Activated B cell treated with CpG ODN at 0.5 μM for 24 hours (primary cell): ENCODE measurements around the gene PPM1H. TPM values are rescaled to one million over a fixed set of nuclear protein-coding genes. Genes with fewer than 3 reads are reported as not detected.

Source experiments
- ATAC-seq: fragments of 200-7000 bp; cut with Tn5 transposase; one replicate; pipeline ENCODE4 v1.10.0; 2021; ENCODE audit warnings: low read depth, mild to moderate bottlenecking, moderate library complexity
- CTCF ChIA-PET: fragments of 350-600 bp; sonication (Branson Sonifier 250); formaldehyde crosslinking; loops from one replicate; lab custom pipeline; 2021; ENCODE audit warnings: antibody characterized with exemption; lab: Charles Lee
- POLR2A ChIA-PET: fragments of 350-600 bp; sonication (Branson Sonifier 250); formaldehyde crosslinking; loops from one replicate; lab custom pipeline; 2021; ENCODE audit warnings: antibody characterized with exemption; lab: Charles Lee
- DNase-seq: peaks from one replicate; pipeline ENCODE4 v3.0.0; 2022
- H3K27ac Mint-ChIP-seq: one replicate; pipeline ENCODE4 v1.8.0; 2020; ENCODE audit warnings: mixed read lengths
- H3K27me3 Mint-ChIP-seq: one replicate; pipeline ENCODE4 v1.8.0; 2021; ENCODE audit warnings: mixed read lengths
- H3K36me3 Mint-ChIP-seq: one replicate; pipeline ENCODE4 v1.8.0; 2021; ENCODE audit warnings: low read depth, mixed read lengths
- H3K4me1 Mint-ChIP-seq: one replicate; pipeline ENCODE4 v1.8.0; 2021; ENCODE audit warnings: mixed read lengths
- H3K4me3 Mint-ChIP-seq: one replicate; pipeline ENCODE4 v1.8.0; 2020; ENCODE audit warnings: mild to moderate bottlenecking, mixed read lengths
- H3K9me3 Mint-ChIP-seq: one replicate; pipeline ENCODE4 v1.8.0; 2020; ENCODE audit warnings: mixed read lengths
- intact Hi-C: fragments of 100-400 bp; cut with micrococcal nuclease; formaldehyde crosslinking; loops from one replicate; pipeline ENCODE4 v1.15.1; 2024
- total RNA-seq: library from RNA; stranded (reverse); gene quantifications from 2 replicates; pipeline ENCODE4 v1.2.3, GENCODE V29; 2022
- TF ChIP-seq, protein P1 (sequence below): fragments of 200-600 bp; IDR thresholded peaks from one replicate; pipeline ENCODE4 v1.8.0; 2022; ENCODE audit warnings: antibody characterized with exemption, mild to moderate bottlenecking

Gene PPM1H
- total RNA-seq, 1 donor from 2014 or later = not detected

DNA sequence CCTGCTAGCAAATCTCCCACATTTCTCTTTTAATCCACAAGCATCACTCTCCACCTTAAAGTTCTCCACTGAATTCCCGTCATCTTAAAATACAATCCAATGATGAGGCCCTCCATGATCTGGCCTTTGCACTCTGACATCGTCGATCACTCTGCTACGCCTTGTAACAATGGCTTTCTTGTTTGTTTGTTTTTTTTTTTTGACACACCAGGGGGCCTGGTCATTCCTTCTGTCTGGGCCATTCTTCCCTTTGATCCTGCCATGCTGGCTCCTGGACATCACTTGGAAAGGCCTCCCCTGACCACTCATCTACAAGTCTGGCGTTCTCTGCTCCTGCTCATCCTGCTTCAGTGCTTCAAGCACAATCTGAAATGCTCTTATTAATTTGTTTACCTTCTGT lies 233.5 kb downstream of the PPM1H start:
- POLR2A ChIA-PET = no interaction called here
- ATAC-seq (no peak), DNase-seq (no peak)
- TF ChIP-seq, protein P1, sequence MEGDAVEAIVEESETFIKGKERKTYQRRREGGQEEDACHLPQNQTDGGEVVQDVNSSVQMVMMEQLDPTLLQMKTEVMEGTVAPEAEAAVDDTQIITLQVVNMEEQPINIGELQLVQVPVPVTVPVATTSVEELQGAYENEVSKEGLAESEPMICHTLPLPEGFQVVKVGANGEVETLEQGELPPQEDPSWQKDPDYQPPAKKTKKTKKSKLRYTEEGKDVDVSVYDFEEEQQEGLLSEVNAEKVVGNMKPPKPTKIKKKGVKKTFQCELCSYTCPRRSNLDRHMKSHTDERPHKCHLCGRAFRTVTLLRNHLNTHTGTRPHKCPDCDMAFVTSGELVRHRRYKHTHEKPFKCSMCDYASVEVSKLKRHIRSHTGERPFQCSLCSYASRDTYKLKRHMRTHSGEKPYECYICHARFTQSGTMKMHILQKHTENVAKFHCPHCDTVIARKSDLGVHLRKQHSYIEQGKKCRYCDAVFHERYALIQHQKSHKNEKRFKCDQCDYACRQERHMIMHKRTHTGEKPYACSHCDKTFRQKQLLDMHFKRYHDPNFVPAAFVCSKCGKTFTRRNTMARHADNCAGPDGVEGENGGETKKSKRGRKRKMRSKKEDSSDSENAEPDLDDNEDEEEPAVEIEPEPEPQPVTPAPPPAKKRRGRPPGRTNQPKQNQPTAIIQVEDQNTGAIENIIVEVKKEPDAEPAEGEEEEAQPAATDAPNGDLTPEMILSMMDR = no peak
- CTCF ChIA-PET = no interaction called here
- no peaks in the 10 kb centered on the region for H3K4me1 Mint-ChIP-seq
- intact Hi-C loops = no loop called here
- no peaks in the 10 kb centered on the region for H3K9me3 Mint-ChIP-seq
- no peak overlapping the region for H3K27ac Mint-ChIP-seq
- H3K36me3 Mint-ChIP-seq = no peaks in the 10 kb centered on the region
- peaks cover 3% of the 10 kb centered on the region for H3K27me3 Mint-ChIP-seq
- no peak overlapping the region for H3K4me3 Mint-ChIP-seq

GRCh38 chr12:62700091-62700880 lies 234.7 kb downstream of the PPM1H start:
- Mint-ChIP-seq H3K36me3 (no peaks in the 10 kb centered on the region), H3K27ac (no peak overlapping the region), H3K4me3 (no peak overlapping the region), H3K9me3 (no peaks in the 10 kb centered on the region), H3K27me3 (peaks cover 3% of the 10 kb centered on the region), H3K4me1 (no peaks in the 10 kb centered on the region)
- intact Hi-C loops = no loop called here
- no peak for ATAC-seq
- TF ChIP-seq, protein P1 = no peak
- POLR2A ChIA-PET = no interaction called here
- CTCF ChIA-PET = no interaction called here
- DNase-seq = no peak

- H3K9me3 Mint-ChIP-seq = no peaks in the 10 kb centered on the region
- peaks cover 2% of the 10 kb centered on the region for H3K27me3 Mint-ChIP-seq
- DNase-seq = no peak
- no peaks in the 10 kb centered on the region for H3K36me3 Mint-ChIP-seq
- CTCF ChIA-PET = no interaction called here
- POLR2A ChIA-PET = no interaction called here
- no peak overlapping the region for H3K27ac Mint-ChIP-seq
- ATAC-seq = no peak
- TF ChIP-seq, protein P1 = no peak
- H3K4me1 Mint-ChIP-seq = no peaks in the 10 kb centered on the region
- no peak overlapping the region for H3K4me3 Mint-ChIP-seq
- intact Hi-C loops = no loop called here
Measured at GRCh38 chr12:62698701-62699101, 236.2 kb downstream of the PPM1H start.

DNA sequence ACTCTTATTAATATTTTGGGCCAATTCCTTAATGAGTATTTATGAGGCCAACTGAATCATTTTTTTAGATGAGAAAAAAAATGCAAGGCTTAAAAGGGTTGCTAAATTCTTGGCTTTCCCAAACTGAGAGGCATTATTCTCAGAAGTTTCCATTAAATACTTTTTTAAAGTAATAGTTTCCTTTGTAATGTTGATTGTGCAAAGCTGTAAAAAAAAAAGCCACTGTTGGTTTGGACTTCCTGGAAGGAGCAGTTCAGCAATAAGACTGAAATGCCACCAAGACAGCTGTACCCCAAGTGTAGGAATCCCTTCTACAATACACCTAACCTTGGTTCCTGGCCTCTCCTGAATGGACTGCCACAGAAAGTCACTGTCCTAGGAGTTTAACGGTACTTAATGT lies 237.1 kb downstream of the PPM1H start:
- CTCF ChIA-PET = no interaction called here
- POLR2A ChIA-PET = no interaction called here
- Mint-ChIP-seq H3K4me3 (no peak overlapping the region), H3K36me3 (no peaks in the 10 kb centered on the region), H3K4me1 (no peaks in the 10 kb centered on the region), H3K27ac (no peak overlapping the region), H3K9me3 (no peaks in the 10 kb centered on the region), H3K27me3 (no peaks in the 10 kb centered on the region)
- no peak for ATAC-seq
- no peak for DNase-seq
- TF ChIP-seq, protein P1 = no peak
- intact Hi-C loops = no loop called here

- DNase-seq (no peak), ATAC-seq (no peak)
- H3K36me3 Mint-ChIP-seq = no peaks in the 10 kb centered on the region
- no peaks in the 10 kb centered on the region for H3K9me3 Mint-ChIP-seq
- no peak overlapping the region for H3K27ac Mint-ChIP-seq
- ChIA-PET POLR2A (no interaction called here), CTCF (interaction anchor here (1.1 kb wide), 1 partner anchor 20 kb away, joined by 3 read pairs; no protein-coding TSS in a partner anchor)
- no peak overlapping the region for H3K4me3 Mint-ChIP-seq
- no peaks in the 10 kb centered on the region for H3K4me1 Mint-ChIP-seq
- intact Hi-C loops = no loop called here
- H3K27me3 Mint-ChIP-seq = no peaks in the 10 kb centered on the region
- TF ChIP-seq, protein P1 = no peak
Measured at GRCh38 chr12:62695696-62696095, 239.3 kb downstream of the PPM1H start.
